ENCODE measurements around the gene CCDC97. TPM values are rescaled to one million over a fixed set of nuclear protein-coding genes. Genes with fewer than 3 reads are reported as not detected.
A peak's percentile ranks its signal among the peaks of the same experiment; 100 is the strongest.

Gene CCDC97
- total RNA-seq, 1 experiment from 2014 or later: 25.5 TPM

- H3K4me1 ChIP-seq (ENCODE audit: control insufficient read depth, insufficient read depth, low read length): peaks cover 51% of the 10 kb centered on the region
- ATAC-seq (no peak), DNase-seq (ENCODE audit: low read depth, low spot score) (no peak)
- ChIA-PET CTCF (no interaction called here), POLR2A (no interaction called here)
- in situ Hi-C loops (cut with HindIII; ENCODE audit: low pct_unique_long_range_greater_than_20kb, low sequenced_read_pairs) (no loop called here), intact Hi-C loops (cut with micrococcal nuclease; ENCODE audit: unreplicated experiment) (no loop called here)
- no peaks in the 10 kb centered on the region for H3K9me3 ChIP-seq (ENCODE audit: control insufficient read depth, insufficient read depth, low read depth, low read length)
- H3K27me3 ChIP-seq (ENCODE audit: control insufficient read depth, insufficient read depth, low read length): no peaks in the 10 kb centered on the region
- no peaks in the 10 kb centered on the region for H3K36me3 ChIP-seq (ENCODE audit: control insufficient read depth, insufficient read depth, low read length)
- H3K4me3 ChIP-seq (ENCODE audit: low read depth in 2 of 2, low read length in 2 of 2): peak overlapping the region; percentile 4 to 5; a peak in 1 of 4 replicates
- TF ChIP-seq TCF7L2 (IDR thresholded peaks at IDR 0.05; ENCODE audit: low read depth, low read length) (no peak), CTCF (IDR thresholded peaks at IDR 0.05) (no peak), POLR2AphosphoS5 (IDR thresholded peaks at IDR 0.05; ENCODE audit: low read depth, low read length) (no peak)
- H3K27ac ChIP-seq (ENCODE audit: low read length): peak overlapping the region; percentile 71
- BruUV-seq (replicated peaks): no TSS peak
Observed at GRCh38 chr19:41325947-41326706, 16.2 kb downstream of the CCDC97 start.

GRCh38 chr19:41327076-41327575 is 17.2 kb downstream of the CCDC97 start:
- ATAC-seq (no peak), DNase-seq (ENCODE audit: low read depth, low spot score) (no peak)
- in situ Hi-C loops (cut with HindIII; ENCODE audit: low pct_unique_long_range_greater_than_20kb, low sequenced_read_pairs) (no loop called here), intact Hi-C loops (cut with micrococcal nuclease; ENCODE audit: unreplicated experiment) (no loop called here)
- no TSS peak for BruUV-seq (replicated peaks)
- Histone ChIP-seq H3K36me3 (ENCODE audit: control insufficient read depth, insufficient read depth, low read length) (no peaks in the 10 kb centered on the region), H3K4me1 (ENCODE audit: control insufficient read depth, insufficient read depth, low read length) (peaks cover 49% of the 10 kb centered on the region), H3K9me3 (ENCODE audit: control insufficient read depth, insufficient read depth, low read depth, low read length) (no peaks in the 10 kb centered on the region), H3K27me3 (ENCODE audit: control insufficient read depth, insufficient read depth, low read length) (no peaks in the 10 kb centered on the region), H3K4me3 (ENCODE audit: low read depth in 2 of 2, low read length in 2 of 2) (no peak overlapping the region), H3K27ac (ENCODE audit: low read length) (peak overlapping the region; percentile 32)
- CTCF ChIA-PET: interaction anchor here (0.5 kb wide), 1 partner anchor 123 kb away, joined by 6 read pairs; no protein-coding TSS in a partner anchor
- POLR2A ChIA-PET: interaction anchor here (0.6 kb wide), 1 partner anchor 63 kb away, joined by 3 read pairs; no protein-coding TSS in a partner anchor
- TF ChIP-seq REST (IDR thresholded peaks at IDR 0.05; ENCODE audit: insufficient read depth in 1 of 2, low read depth in 2 of 2, low read length in 1 of 2) (no peak), TCF7L2 (IDR thresholded peaks at IDR 0.05; ENCODE audit: low read depth, low read length) (no peak), SIN3A (IDR thresholded peaks at IDR 0.05; ENCODE audit: borderline replicate concordance, insufficient read depth, low read depth, low read length) (no peak), CTCF (IDR thresholded peaks at IDR 0.05) (no peak), POLR2AphosphoS5 (IDR thresholded peaks at IDR 0.05; ENCODE audit: low read depth, low read length) (no peak)
